Skeletal muscle tissue (tissue), 4 donors: ENCODE measurements around the gene FRS2. TPM values are rescaled to one million over a fixed set of nuclear protein-coding genes. Genes with fewer than 3 reads are reported as not detected.

Experiments
- H3K27ac ChIP-seq: one replicate; pipeline ENCODE4 v1.7.0; 2013; ENCODE audit warnings: mild to moderate bottlenecking, low read depth, low read length, inconsistent platforms
- H3K27me3 ChIP-seq, 3 donors: one replicate each; pipeline ENCODE4 v1.7.0; 2013; ENCODE audit warnings: low read length in 3 of 3; ENCODE audit not compliant: control insufficient read depth in 3 of 3, insufficient read depth in 3 of 3
- H3K36me3 ChIP-seq, 3 donors: one replicate each; pipeline ENCODE4 v1.7.0; 2013; ENCODE audit warnings: low read length in 3 of 3; ENCODE audit not compliant: control insufficient read depth in 3 of 3, insufficient read depth in 3 of 3
- H3K4me1 ChIP-seq, 3 donors: one replicate each; pipeline ENCODE4 v1.7.0; 2013; ENCODE audit warnings: low read length in 3 of 3, mild to moderate bottlenecking in 3 of 3; ENCODE audit not compliant: control insufficient read depth in 3 of 3, insufficient read depth in 3 of 3
- H3K4me3 ChIP-seq, 3 donors: one replicate each; pipeline ENCODE4 v1.7.0; 2013; ENCODE audit warnings: low read length in 3 of 3
- H3K9ac ChIP-seq, 3 donors: one replicate each; pipeline ENCODE4 v1.7.0; 2013; ENCODE audit warnings: low read length in 3 of 3, mild to moderate bottlenecking in 3 of 3, moderate library complexity in 2 of 3, low read depth in 1 of 3
- H3K9me3 ChIP-seq, 3 donors: one replicate each; pipeline ENCODE4 v1.7.0; 2013; ENCODE audit warnings: low read length in 3 of 3; ENCODE audit not compliant: control insufficient read depth in 3 of 3
- total RNA-seq: library from RNA; depleted of rRNA; stranded (reverse); fragments of >200 nt; gene quantifications from one replicate; pipeline ENCODE4 v1.2.3, GENCODE V29; 2014
- donor health status: Osteomylitis.

FRS2 gene
- total RNA-seq, 1 donor from 2014 or later: 32.9 TPM

DNA sequence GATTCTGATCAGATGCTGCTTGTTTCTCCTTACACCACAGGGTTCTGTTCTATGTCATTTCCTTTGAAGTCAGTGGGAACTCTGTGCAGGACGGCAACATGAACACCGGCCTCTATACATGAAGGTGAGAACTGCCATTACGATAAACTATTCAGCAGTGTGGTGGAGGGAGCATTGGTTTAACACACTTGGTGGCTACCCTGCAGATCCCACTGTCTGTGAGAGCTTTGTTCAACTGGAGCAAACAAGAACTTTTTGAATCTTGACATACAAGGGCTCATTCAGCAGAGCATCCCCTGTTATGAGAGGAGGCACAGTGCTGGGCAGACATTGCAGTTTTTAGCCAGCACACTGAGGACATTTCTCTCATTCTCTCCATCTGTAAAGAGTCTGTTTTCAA lies 10.7 kb upstream of the FRS2 start:
- no peak overlapping the region for H3K4me3 ChIP-seq
- H3K4me1 ChIP-seq: no peaks in the 10 kb centered on the region
- no peak overlapping the region for H3K9ac ChIP-seq
- no peaks in the 10 kb centered on the region for H3K27me3 ChIP-seq
- H3K27ac ChIP-seq: no peak overlapping the region
- no peaks in the 10 kb centered on the region for H3K36me3 ChIP-seq
- no peaks in the 10 kb centered on the region for H3K9me3 ChIP-seq

- Histone ChIP-seq H3K9ac (no peak overlapping the region), H3K9me3 (no peaks in the 10 kb centered on the region), H3K36me3 (no peaks in the 10 kb centered on the region), H3K4me1 (no peaks in the 10 kb centered on the region), H3K27ac (no peak overlapping the region), H3K27me3 (no peaks in the 10 kb centered on the region), H3K4me3 (no peak overlapping the region)
These were observed 5.8 kb upstream of the FRS2 start for GRCh38 chr12:69464428-69464827.

- Histone ChIP-seq H3K4me1 (peaks cover 3 to 14% (median 13%) of the 10 kb centered on the region in 3 donors), H3K36me3 (no peaks in the 10 kb centered on the region), H3K4me3 (no peak overlapping the region), H3K9ac (no peak overlapping the region), H3K27me3 (no peaks in the 10 kb centered on the region), H3K27ac (no peak overlapping the region), H3K9me3 (no peaks in the 10 kb centered on the region)
These were observed 3.3 kb upstream of the FRS2 start for GRCh38 chr12:69466867-69467266.

DNA sequence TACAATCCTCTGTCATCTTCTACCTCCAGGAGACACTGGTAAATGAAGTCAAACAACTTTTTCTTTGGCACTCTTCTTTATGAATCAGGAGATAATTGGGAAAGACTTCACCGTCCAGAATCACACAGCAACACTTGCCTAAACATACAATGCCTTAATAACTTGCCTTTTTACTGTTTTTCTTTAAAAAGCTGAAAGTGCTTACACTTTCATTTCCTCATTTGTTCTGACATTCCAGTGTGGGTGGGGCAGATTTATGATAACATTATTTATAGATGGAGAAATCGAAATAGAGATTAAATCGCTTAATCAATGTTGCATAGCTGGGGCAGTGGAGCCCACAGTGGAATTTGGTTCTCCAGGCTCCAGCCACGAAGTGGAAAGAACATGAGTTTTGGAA lies 2.8 kb upstream of the FRS2 start:
- H3K27me3 ChIP-seq: no peaks in the 10 kb centered on the region
- H3K9me3 ChIP-seq: no peaks in the 10 kb centered on the region
- H3K27ac ChIP-seq: no peak overlapping the region
- no peaks in the 10 kb centered on the region for H3K36me3 ChIP-seq
- H3K4me3 ChIP-seq: no peak overlapping the region
- no peak overlapping the region for H3K9ac ChIP-seq
- H3K4me1 ChIP-seq: peaks cover 5 to 17% (median 16%) of the 10 kb centered on the region in 3 donors

GRCh38 chr12:69468237-69469026 lies 1.8 kb upstream of the FRS2 start:
- Histone ChIP-seq H3K27ac (no peak overlapping the region), H3K4me3 (no peak overlapping the region), H3K9me3 (no peaks in the 10 kb centered on the region), H3K9ac (no peak overlapping the region), H3K36me3 (no peaks in the 10 kb centered on the region), H3K27me3 (no peaks in the 10 kb centered on the region), H3K4me1 (peaks cover 14 to 26% (median 26%) of the 10 kb centered on the region in 3 donors)

DNA sequence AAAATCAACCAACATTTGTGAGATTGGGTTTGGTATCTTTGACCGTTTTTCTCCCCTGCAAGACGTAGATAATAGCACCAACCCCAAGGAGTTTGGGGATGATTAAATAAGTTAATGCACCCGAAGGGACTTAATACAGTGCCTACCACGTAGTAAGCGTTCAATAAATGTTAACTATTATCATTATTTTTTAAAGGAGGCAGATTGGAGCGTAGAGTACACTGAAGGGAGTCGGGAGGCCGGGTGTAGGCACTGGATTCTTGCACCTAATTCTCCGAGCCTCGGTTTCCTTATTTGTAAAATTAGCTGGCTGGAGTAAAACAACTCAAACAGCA lies 367 bp upstream of the FRS2 start:
- Histone ChIP-seq H3K9ac (peak overlapping the region; percentile 91 to 99 (median 96)), H3K36me3 (no peaks in the 10 kb centered on the region), H3K9me3 (no peaks in the 10 kb centered on the region), H3K4me1 (peaks cover 17 to 37% (median 37%) of the 10 kb centered on the region in 3 donors), H3K4me3 (peak overlapping the region; percentile 83 to 89 (median 87)), H3K27ac (peak overlapping the region; percentile 94), H3K27me3 (no peaks in the 10 kb centered on the region)

- H3K4me3 ChIP-seq: peak overlapping the region; percentile 83 to 89 (median 87)
- H3K27me3 ChIP-seq: no peaks in the 10 kb centered on the region
- H3K27ac ChIP-seq: peak overlapping the region; percentile 94
- no peaks in the 10 kb centered on the region for H3K9me3 ChIP-seq
- H3K36me3 ChIP-seq: no peaks in the 10 kb centered on the region
- peak overlapping the region; percentile 91 to 99 (median 96) for H3K9ac ChIP-seq
- peaks cover 25 to 48% (median 40%) of the 10 kb centered on the region in 3 donors for H3K4me1 ChIP-seq
These were observed 865 bp downstream of the FRS2 start for GRCh38 chr12:69471076-69471430.

DNA sequence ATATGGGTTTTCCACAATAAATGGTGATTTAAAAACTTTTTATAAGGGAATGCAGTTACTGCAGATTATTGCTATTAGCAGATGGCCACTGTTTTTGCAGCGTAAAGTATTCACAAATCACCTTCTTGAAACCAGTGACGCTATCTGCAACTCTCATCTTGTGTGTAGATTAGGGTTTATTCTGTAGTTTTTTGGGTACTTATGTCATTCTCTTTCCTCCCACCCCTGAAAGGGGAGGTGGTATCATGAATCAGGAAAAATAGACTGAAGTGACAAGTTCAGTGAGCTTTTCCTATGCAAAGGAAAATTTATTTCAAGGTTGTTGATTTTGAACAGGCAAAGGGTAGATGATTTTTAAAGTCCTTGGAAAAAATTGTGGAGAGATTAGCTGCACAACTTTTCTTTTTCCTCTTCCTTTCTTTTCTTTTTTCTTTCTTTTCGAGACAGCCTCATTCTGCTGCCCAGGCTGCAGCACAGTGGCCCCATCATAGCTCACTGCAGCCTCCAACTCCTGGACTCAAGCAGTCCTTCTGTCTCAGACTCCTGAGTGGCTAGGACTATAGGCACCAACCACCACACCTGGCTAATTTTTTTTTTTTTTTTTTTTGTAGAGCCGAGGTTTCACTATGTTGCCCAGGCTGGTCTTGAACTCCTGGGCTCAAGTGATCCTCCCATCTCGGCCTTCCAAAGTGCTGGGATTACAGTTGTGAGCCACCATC lies 1.6 kb downstream of the FRS2 start:
- Histone ChIP-seq H3K36me3 (no peaks in the 10 kb centered on the region), H3K4me1 (peaks cover 28 to 50% (median 42%) of the 10 kb centered on the region in 3 donors), H3K9ac (peak overlapping the region; percentile 91 to 99 (median 96)), H3K4me3 (peak overlapping the region in 2 of 3 donors; percentile 83 to 87), H3K27me3 (no peaks in the 10 kb centered on the region), H3K9me3 (no peaks in the 10 kb centered on the region), H3K27ac (no peak overlapping the region)

DNA sequence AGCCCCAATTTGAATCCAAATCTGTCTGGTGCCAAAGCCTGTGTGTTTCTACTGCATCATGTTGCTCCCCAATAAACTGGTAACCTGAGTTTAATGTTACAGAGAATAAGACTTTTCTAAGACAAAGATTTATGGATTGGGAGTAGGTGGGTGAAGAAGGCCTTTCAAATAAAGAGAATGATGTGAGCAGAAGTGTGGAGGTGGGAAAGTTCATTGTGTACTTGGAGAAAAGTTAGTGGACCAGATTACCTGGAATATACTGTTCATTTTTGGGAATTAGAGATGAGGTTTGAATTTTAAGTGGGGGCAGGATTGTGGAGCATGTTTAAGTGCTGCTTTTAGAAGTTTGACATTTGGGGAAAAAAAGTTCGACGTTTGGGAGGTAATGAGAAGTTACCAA lies 3.1 kb downstream of the FRS2 start:
- no peaks in the 10 kb centered on the region for H3K27me3 ChIP-seq
- peak overlapping the region in 1 of 3 donors; percentile 32 for H3K9ac ChIP-seq
- no peak overlapping the region for H3K4me3 ChIP-seq
- peaks cover 28 to 50% (median 42%) of the 10 kb centered on the region in 3 donors for H3K4me1 ChIP-seq
- H3K36me3 ChIP-seq: no peaks in the 10 kb centered on the region
- H3K27ac ChIP-seq: no peak overlapping the region
- no peaks in the 10 kb centered on the region for H3K9me3 ChIP-seq

DNA sequence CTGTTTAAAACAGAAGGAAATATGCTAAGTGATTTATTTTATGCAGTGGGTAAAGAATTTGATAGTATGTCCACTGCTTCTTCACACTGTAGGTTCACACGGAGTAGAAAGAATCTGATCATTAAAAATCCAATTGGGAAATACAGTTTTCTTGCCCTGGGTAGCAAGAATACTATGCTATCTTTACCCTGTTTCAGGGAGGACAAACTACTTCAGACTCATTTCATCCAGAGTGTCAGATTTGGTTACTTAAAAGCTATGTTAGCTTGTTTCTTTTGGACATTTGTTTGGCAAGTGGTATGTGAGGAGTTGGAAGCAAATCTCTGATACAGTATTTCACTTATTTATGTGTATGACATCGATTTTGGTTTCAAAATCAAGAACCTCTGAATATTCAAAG lies 4.3 kb downstream of the FRS2 start:
- H3K4me3 ChIP-seq: peak overlapping the region in 1 of 3 donors; percentile 14

More for the DNA sequence above, 4.3 kb downstream of the FRS2 start:
- no peaks in the 10 kb centered on the region for H3K27me3 ChIP-seq
- H3K36me3 ChIP-seq: no peaks in the 10 kb centered on the region
- H3K9me3 ChIP-seq: no peaks in the 10 kb centered on the region
- peaks cover 28 to 50% (median 42%) of the 10 kb centered on the region in 3 donors for H3K4me1 ChIP-seq
- peak overlapping the region; percentile 70 for H3K27ac ChIP-seq
- peak overlapping the region; percentile 24 to 63 (median 27) for H3K9ac ChIP-seq
